ENCODE data around the gene PPP1R37.

DNA sequence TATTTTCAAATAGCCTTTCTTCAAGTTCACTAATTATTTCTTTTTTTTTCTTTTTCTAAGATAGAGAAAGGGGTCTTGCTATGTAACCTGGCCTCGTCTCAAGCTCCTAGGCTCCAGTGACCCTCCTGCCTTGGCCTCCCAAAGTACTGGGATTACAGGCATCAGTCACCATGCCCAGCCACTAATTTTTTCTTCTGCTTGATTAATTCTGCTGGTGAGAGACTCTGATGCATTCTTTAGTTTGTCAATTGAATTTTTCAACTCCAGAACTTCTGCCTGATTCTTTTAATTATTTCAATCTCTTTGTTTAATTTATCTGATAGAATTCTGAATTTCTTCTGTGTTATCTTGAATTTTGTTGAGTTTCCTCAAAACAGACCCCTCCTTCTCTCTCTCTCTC lies 97.0 kb downstream of the PPP1R37 start:
- TF ChIP-seq, protein P1, sequence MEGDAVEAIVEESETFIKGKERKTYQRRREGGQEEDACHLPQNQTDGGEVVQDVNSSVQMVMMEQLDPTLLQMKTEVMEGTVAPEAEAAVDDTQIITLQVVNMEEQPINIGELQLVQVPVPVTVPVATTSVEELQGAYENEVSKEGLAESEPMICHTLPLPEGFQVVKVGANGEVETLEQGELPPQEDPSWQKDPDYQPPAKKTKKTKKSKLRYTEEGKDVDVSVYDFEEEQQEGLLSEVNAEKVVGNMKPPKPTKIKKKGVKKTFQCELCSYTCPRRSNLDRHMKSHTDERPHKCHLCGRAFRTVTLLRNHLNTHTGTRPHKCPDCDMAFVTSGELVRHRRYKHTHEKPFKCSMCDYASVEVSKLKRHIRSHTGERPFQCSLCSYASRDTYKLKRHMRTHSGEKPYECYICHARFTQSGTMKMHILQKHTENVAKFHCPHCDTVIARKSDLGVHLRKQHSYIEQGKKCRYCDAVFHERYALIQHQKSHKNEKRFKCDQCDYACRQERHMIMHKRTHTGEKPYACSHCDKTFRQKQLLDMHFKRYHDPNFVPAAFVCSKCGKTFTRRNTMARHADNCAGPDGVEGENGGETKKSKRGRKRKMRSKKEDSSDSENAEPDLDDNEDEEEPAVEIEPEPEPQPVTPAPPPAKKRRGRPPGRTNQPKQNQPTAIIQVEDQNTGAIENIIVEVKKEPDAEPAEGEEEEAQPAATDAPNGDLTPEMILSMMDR (conservative IDR thresholded peaks at IDR 0.05): no peak
- no peak for TF ChIP-seq ZFX (IDR thresholded peaks at IDR 0.05)

All from C4-2B (cell line).